ENCODE results near the gene FHOD3. TPM values are rescaled to one million over a fixed set of nuclear protein-coding genes. Genes with fewer than 3 reads are reported as not detected.

Gene FHOD3
- total RNA-seq, 1 donor, result 13.0 TPM

DNA sequence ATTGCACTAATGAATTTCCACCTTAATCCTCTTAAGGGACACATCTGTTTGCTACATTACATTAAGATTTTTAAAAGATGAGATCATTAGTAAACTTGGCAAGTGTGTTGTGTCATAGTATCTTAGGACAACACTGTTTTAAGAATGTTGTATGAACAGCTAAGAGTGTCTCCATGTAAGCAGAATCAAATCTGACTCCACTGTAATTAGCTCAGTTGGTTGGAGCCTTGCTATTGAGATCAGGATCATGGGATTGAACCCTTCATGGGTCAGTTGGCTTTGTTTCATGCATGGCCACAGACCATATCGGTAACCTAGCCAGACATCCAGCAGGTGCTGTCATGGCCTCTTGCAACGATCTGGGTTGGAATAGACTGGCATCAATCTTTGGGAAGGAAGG lies 5.2 kb downstream of the FHOD3 start:
- TF ChIP-seq, protein P1, sequence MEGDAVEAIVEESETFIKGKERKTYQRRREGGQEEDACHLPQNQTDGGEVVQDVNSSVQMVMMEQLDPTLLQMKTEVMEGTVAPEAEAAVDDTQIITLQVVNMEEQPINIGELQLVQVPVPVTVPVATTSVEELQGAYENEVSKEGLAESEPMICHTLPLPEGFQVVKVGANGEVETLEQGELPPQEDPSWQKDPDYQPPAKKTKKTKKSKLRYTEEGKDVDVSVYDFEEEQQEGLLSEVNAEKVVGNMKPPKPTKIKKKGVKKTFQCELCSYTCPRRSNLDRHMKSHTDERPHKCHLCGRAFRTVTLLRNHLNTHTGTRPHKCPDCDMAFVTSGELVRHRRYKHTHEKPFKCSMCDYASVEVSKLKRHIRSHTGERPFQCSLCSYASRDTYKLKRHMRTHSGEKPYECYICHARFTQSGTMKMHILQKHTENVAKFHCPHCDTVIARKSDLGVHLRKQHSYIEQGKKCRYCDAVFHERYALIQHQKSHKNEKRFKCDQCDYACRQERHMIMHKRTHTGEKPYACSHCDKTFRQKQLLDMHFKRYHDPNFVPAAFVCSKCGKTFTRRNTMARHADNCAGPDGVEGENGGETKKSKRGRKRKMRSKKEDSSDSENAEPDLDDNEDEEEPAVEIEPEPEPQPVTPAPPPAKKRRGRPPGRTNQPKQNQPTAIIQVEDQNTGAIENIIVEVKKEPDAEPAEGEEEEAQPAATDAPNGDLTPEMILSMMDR (IDR thresholded peaks at IDR 0.05; ENCODE audit: extremely low read depth, low read depth, low read length), result no peak
- Histone ChIP-seq H3K9me3 (ENCODE audit: low read depth, low read length) (no peaks in the 10 kb centered on the region), H2AFZ (ENCODE audit: low read length) (no peak overlapping the region), H3K27ac (ENCODE audit: low read depth, low read length) (no peak overlapping the region), H3K36me3 (ENCODE audit: insufficient read depth, low read length) (no peaks in the 10 kb centered on the region), H3K4me2 (ENCODE audit: insufficient read depth, low read length) (no peak overlapping the region), H3K4me3 (ENCODE audit: insufficient read depth, low read length) (no peak overlapping the region), H3K4me1 (ENCODE audit: insufficient read depth, low read length) (peaks cover 10% of the 10 kb centered on the region), H4K20me1 (ENCODE audit: insufficient read depth, low read length) (peaks cover 6% of the 10 kb centered on the region), H3K79me2 (ENCODE audit: insufficient read depth, low read length) (peaks cover 68% of the 10 kb centered on the region), H3K27me3 (ENCODE audit: insufficient read depth, low read length) (no peaks in the 10 kb centered on the region)
- DNase-seq (ENCODE audit: insufficient read length, low spot score, missing footprints), result no peak

DNA sequence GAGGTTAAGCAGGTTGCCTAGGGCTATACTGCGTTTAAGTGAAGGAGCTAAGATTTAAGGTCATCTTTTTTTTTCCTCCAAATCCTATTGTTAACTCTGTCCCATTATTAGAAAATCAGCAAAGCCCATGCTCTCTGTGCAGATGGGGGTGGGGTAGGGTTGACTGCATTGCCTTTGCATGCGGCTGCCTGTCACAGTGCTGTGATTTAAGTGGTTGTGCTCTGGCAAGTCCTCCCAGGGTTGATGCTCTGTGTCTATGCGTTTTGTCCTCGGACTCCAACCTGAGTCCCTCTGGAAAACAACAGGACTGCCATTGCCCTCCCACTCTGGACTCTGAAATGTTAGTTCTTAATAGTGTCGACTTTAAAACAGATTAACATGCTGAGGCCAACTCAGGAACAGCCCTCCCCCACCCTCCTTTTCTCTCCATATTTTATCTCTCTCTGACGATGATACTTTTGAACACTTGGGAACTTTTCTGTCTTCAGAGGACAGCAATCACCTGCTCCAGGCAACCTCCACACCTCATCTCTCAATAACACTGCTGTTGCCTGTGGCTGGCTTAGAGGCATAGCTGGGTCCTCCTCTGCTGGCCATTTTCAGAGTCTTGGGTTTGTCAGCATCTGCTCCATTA lies 5.8 kb downstream of the FHOD3 start:
- H3K36me3 ChIP-seq (ENCODE audit: insufficient read depth, low read length), result no peaks in the 10 kb centered on the region
- H3K27me3 ChIP-seq (ENCODE audit: insufficient read depth, low read length), result no peaks in the 10 kb centered on the region
- no peak overlapping the region for H3K4me3 ChIP-seq (ENCODE audit: insufficient read depth, low read length)
- H3K4me1 ChIP-seq (ENCODE audit: insufficient read depth, low read length), result peaks cover 11% of the 10 kb centered on the region
- no peak overlapping the region for H3K27ac ChIP-seq (ENCODE audit: low read depth, low read length)
- no peak for DNase-seq (ENCODE audit: insufficient read length, low spot score, missing footprints)
- H3K4me2 ChIP-seq (ENCODE audit: insufficient read depth, low read length), result no peak overlapping the region
- H3K9me3 ChIP-seq (ENCODE audit: low read depth, low read length), result no peaks in the 10 kb centered on the region
- peaks cover 6% of the 10 kb centered on the region for H4K20me1 ChIP-seq (ENCODE audit: insufficient read depth, low read length)
- H3K79me2 ChIP-seq (ENCODE audit: insufficient read depth, low read length), result peaks cover 72% of the 10 kb centered on the region
- H2AFZ ChIP-seq (ENCODE audit: low read length), result no peak overlapping the region
- TF ChIP-seq, protein P1 (IDR thresholded peaks at IDR 0.05; ENCODE audit: extremely low read depth, low read depth, low read length), result no peak

DNA sequence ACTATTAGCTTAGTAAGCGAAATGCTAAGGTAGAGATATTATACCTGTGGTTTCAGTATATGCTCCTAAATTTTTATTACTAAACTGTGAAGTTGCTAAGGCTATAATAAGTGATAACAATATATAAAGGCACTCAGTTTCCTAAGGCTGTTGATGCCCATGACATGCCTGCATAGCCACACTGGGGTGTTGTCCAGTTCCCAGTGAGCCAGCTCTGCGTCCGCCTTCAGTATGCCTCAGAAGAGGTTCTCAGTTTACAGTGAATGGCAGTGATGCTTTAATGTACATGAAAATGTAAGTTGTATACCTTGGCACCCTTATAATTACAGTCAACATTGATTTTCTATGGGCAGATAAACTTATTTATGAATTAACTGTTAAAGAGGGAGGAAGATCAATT lies 7.2 kb downstream of the FHOD3 start:
- Histone ChIP-seq H2AFZ (ENCODE audit: low read length) (no peak overlapping the region), H3K36me3 (ENCODE audit: insufficient read depth, low read length) (no peaks in the 10 kb centered on the region), H3K27me3 (ENCODE audit: insufficient read depth, low read length) (no peaks in the 10 kb centered on the region), H3K79me2 (ENCODE audit: insufficient read depth, low read length) (peaks cover 64% of the 10 kb centered on the region), H3K4me3 (ENCODE audit: insufficient read depth, low read length) (no peak overlapping the region), H3K27ac (ENCODE audit: low read depth, low read length) (no peak overlapping the region), H3K4me1 (ENCODE audit: insufficient read depth, low read length) (peaks cover 21% of the 10 kb centered on the region), H4K20me1 (ENCODE audit: insufficient read depth, low read length) (peaks cover 2% of the 10 kb centered on the region), H3K9me3 (ENCODE audit: low read depth, low read length) (no peaks in the 10 kb centered on the region), H3K4me2 (ENCODE audit: insufficient read depth, low read length) (no peak overlapping the region)
- TF ChIP-seq, protein P1 (IDR thresholded peaks at IDR 0.05; ENCODE audit: extremely low read depth, low read depth, low read length), result no peak
- no peak for DNase-seq (ENCODE audit: insufficient read length, low spot score, missing footprints)

DNA sequence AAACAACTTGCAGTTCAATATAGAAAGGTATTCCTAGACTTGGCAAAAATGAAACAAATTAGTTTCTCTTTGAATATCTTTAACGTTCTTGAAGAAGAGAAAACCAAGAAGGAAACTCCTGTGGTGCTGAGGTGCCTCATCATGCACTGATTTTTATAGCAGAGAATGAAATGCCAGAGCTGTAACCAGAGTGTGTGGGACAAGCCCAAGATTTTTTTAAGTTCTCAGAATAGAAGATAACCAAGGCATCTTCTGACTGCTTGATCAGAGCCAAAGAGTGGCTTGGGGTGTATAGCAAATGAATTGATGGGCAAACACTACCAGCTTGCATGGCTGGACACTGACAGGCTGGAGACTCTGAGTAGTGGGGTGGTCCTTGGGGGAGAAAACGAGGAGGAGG lies 7.9 kb downstream of the FHOD3 start:
- no peak overlapping the region for H3K4me3 ChIP-seq (ENCODE audit: insufficient read depth, low read length)
- H3K36me3 ChIP-seq (ENCODE audit: insufficient read depth, low read length), result no peaks in the 10 kb centered on the region
- no peaks in the 10 kb centered on the region for H3K27me3 ChIP-seq (ENCODE audit: insufficient read depth, low read length)
- H3K9me3 ChIP-seq (ENCODE audit: low read depth, low read length), result no peaks in the 10 kb centered on the region
- no peak for DNase-seq (ENCODE audit: insufficient read length, low spot score, missing footprints)
- no peak overlapping the region for H2AFZ ChIP-seq (ENCODE audit: low read length)
- TF ChIP-seq, protein P1 (IDR thresholded peaks at IDR 0.05; ENCODE audit: extremely low read depth, low read depth, low read length), result no peak
- no peak overlapping the region for H3K4me2 ChIP-seq (ENCODE audit: insufficient read depth, low read length)
- H3K4me1 ChIP-seq (ENCODE audit: insufficient read depth, low read length), result peaks cover 28% of the 10 kb centered on the region
- H3K27ac ChIP-seq (ENCODE audit: low read depth, low read length), result no peak overlapping the region
- H3K79me2 ChIP-seq (ENCODE audit: insufficient read depth, low read length), result peaks cover 57% of the 10 kb centered on the region
- peaks cover 2% of the 10 kb centered on the region for H4K20me1 ChIP-seq (ENCODE audit: insufficient read depth, low read length)
